NAMALWA (cell line): ENCODE data around the gene TMEM61.
A peak's percentile ranks its signal among the peaks of the same experiment; 100 is the strongest.

Source experiments
- DNase-seq: peaks from one replicate; pipeline ENCODE4 v3.0.0-alpha.2; 2015; ENCODE audit warnings: low spot score

TMEM61 gene

GRCh38 chr1:54985556-54985955 is 5.1 kb downstream of the TMEM61 start:
- no peak for DNase-seq

- DNase-seq = no peak
Measured at GRCh38 chr1:54986025-54986424, 5.6 kb downstream of the TMEM61 start.

- DNase-seq = no peak
Measured at GRCh38 chr1:54986533-54986932, 6.1 kb downstream of the TMEM61 start.

GRCh38 chr1:54987427-54987826 is 7.0 kb downstream of the TMEM61 start:
- no peak for DNase-seq

GRCh38 chr1:54987919-54988705 is 7.7 kb downstream of the TMEM61 start:
- DNase-seq = no peak

- no peak for DNase-seq
Measured at GRCh38 chr1:54988975-54989374, 8.5 kb downstream of the TMEM61 start.

GRCh38 chr1:54989473-54989872 is 9.0 kb downstream of the TMEM61 start:
- peak; percentile 17 for DNase-seq

GRCh38 chr1:54989968-54990810 is 9.8 kb downstream of the TMEM61 start:
- DNase-seq = no peak

- DNase-seq = no peak
Measured at GRCh38 chr1:54990916-54991315, 10.5 kb downstream of the TMEM61 start.

- DNase-seq = no peak
Measured at GRCh38 chr1:54991939-54992338, 11.5 kb downstream of the TMEM61 start.

- no peak for DNase-seq
Measured at GRCh38 chr1:54993140-54993539, 12.7 kb downstream of the TMEM61 start.

GRCh38 chr1:54994355-54994990 is 14.0 kb downstream of the TMEM61 start:
- DNase-seq = no peak

- DNase-seq = no peak
Measured at GRCh38 chr1:54995013-54995760, 14.8 kb downstream of the TMEM61 start.

- no peak for DNase-seq
Measured at GRCh38 chr1:54995835-54996234, 15.4 kb downstream of the TMEM61 start.

- peak; percentile 92 for DNase-seq
Measured at GRCh38 chr1:54996359-54996868, 16.0 kb downstream of the TMEM61 start.

GRCh38 chr1:54996869-54997710 is 16.7 kb downstream of the TMEM61 start:
- no peak for DNase-seq

GRCh38 chr1:54997711-54997986 is 17.2 kb downstream of the TMEM61 start:
- DNase-seq = no peak

- no peak for DNase-seq
Measured at GRCh38 chr1:54998100-54998499, 17.7 kb downstream of the TMEM61 start.

- DNase-seq = peak; percentile 19
Measured at GRCh38 chr1:54998677-54999076, 18.2 kb downstream of the TMEM61 start, which contains the start of gene BSND. TSS of gene BSND (plus strand) at chr1:54998933. CDS start at chr1:54999187, 254 bp downstream.

- DNase-seq = no peak
Measured at GRCh38 chr1:55000110-55001085, 20.0 kb downstream of the TMEM61 start.
